ENCODE results near the gene MS4A4A. TPM values are rescaled to one million over a fixed set of nuclear protein-coding genes. Genes with fewer than 3 reads are reported as not detected.

Gene MS4A4A
- total RNA-seq, 2 donors from 2014 or later: 5.6 to 12.1 TPM

GRCh38 chr11:60348116-60348515 is 67.7 kb downstream of the MS4A4A start:
- Histone ChIP-seq H3K9ac (ENCODE audit: low read depth in 2 of 2, low read length in 2 of 2) (no peak overlapping the region), H3K4me3 (no peak overlapping the region), H3K27me3 (no peaks in the 10 kb centered on the region), H3K9me3 (no peaks in the 10 kb centered on the region), H3K27ac (no peak overlapping the region), H3K4me1 (no peaks in the 10 kb centered on the region), H3K36me3 (no peaks in the 10 kb centered on the region)
- intact Hi-C loops (cut with DNase I): loop anchor here (5.0 kb wide), 1 partner anchor 269 kb away; no protein-coding TSS in a partner anchor
- DNase-seq: no peak
- no peak for TF ChIP-seq CTCF (IDR thresholded peaks at IDR 0.05)

GRCh38 chr11:60349990-60350389 is 69.5 kb downstream of the MS4A4A start:
- H3K36me3 ChIP-seq: no peaks in the 10 kb centered on the region
- intact Hi-C loops (cut with DNase I): loop anchor here (5.0 kb wide), 1 partner anchor 267 kb away; no protein-coding TSS in a partner anchor
- no peaks in the 10 kb centered on the region for H3K9me3 ChIP-seq
- no peaks in the 10 kb centered on the region for H3K27me3 ChIP-seq
- no peaks in the 10 kb centered on the region for H3K4me1 ChIP-seq
- TF ChIP-seq CTCF (IDR thresholded peaks at IDR 0.05): no peak
- H3K4me3 ChIP-seq: no peak overlapping the region
- H3K9ac ChIP-seq (ENCODE audit: low read depth in 2 of 2, low read length in 2 of 2): no peak overlapping the region
- no peak for DNase-seq
- no peak overlapping the region for H3K27ac ChIP-seq

- no peak for DNase-seq
- Histone ChIP-seq H3K27me3 (no peaks in the 10 kb centered on the region), H3K4me1 (no peaks in the 10 kb centered on the region), H3K36me3 (no peaks in the 10 kb centered on the region), H3K27ac (no peak overlapping the region), H3K9me3 (no peaks in the 10 kb centered on the region), H3K9ac (ENCODE audit: low read depth in 2 of 2, low read length in 2 of 2) (no peak overlapping the region), H3K4me3 (no peak overlapping the region)
- intact Hi-C loops (cut with DNase I): no loop called here
- TF ChIP-seq CTCF (IDR thresholded peaks at IDR 0.05): no peak
Observed at GRCh38 chr11:60357771-60358170, 77.3 kb downstream of the MS4A4A start.

Other genes with a start within 250 kb of the MS4A4A start
- not detected for gene OOSP2, start 240.3 kb upstream of the MS4A4A start, total RNA-seq
- not detected for gene MS4A3, start 224.0 kb upstream of the MS4A4A start, total RNA-seq
- gene MS4A2, start 192.0 kb upstream of the MS4A4A start, total RNA-seq: 1 to 10 TPM; 2.2 to 2.9 TPM
- 10 to 100 TPM; 10.5 to 43.1 TPM for gene MS4A6A, start 97.6 kb upstream of the MS4A4A start, total RNA-seq
- 1 to 10 TPM in 1 of 2 donors, under 1 TPM in 1; 0.69 to 1.0 TPM for gene MS4A4E, start 37.5 kb upstream of the MS4A4A start, total RNA-seq
- not detected for gene MS4A6E, start 46.6 kb downstream of the MS4A4A start, total RNA-seq
- gene MS4A7, start 97.9 kb downstream of the MS4A4A start, total RNA-seq: 10 to 100 TPM in 1 of 2 donors, 1 to 10 TPM in 1; 3.3 to 12.6 TPM
- gene MS4A14, start 115.8 kb downstream of the MS4A4A start, total RNA-seq: 1 to 10 TPM in 1 of 2 donors, under 1 TPM in 1; 0.17 to 1.1 TPM
- gene MS4A5, start 148.9 kb downstream of the MS4A4A start, total RNA-seq: not detected
- under 1 TPM; 0.96 to 0.98 TPM for gene MS4A1, start 175.2 kb downstream of the MS4A4A start, total RNA-seq
- gene MS4A12, start 212.1 kb downstream of the MS4A4A start, total RNA-seq: 100 to 1,000 TPM in 1 of 2 donors, 10 to 100 TPM in 1; 46.5 to 445 TPM
- gene MS4A13, start 234.7 kb downstream of the MS4A4A start, total RNA-seq: not detected